Measurements from ENCODE around the gene NSD2.

- no peak for TF ChIP-seq POLR2A (IDR thresholded peaks at IDR 0.05)
- TF ChIP-seq, protein P1, sequence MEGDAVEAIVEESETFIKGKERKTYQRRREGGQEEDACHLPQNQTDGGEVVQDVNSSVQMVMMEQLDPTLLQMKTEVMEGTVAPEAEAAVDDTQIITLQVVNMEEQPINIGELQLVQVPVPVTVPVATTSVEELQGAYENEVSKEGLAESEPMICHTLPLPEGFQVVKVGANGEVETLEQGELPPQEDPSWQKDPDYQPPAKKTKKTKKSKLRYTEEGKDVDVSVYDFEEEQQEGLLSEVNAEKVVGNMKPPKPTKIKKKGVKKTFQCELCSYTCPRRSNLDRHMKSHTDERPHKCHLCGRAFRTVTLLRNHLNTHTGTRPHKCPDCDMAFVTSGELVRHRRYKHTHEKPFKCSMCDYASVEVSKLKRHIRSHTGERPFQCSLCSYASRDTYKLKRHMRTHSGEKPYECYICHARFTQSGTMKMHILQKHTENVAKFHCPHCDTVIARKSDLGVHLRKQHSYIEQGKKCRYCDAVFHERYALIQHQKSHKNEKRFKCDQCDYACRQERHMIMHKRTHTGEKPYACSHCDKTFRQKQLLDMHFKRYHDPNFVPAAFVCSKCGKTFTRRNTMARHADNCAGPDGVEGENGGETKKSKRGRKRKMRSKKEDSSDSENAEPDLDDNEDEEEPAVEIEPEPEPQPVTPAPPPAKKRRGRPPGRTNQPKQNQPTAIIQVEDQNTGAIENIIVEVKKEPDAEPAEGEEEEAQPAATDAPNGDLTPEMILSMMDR (IDR thresholded peaks at IDR 0.05): no peak
Measured at GRCh38 chr4:1986578-1987210, 115.5 kb downstream of the NSD2 start.
